NCI-H187 (cell line): ENCODE measurements around the gene FGGY.
"Not testable (repeated sequence)": the region's sequence is repeated elsewhere in the genome, so short reads cannot be mapped to it uniquely, and the experiment has no call there.

Experiments used
- DNase-seq, 2 experiments: peaks; one replicate each; lab custom pipeline; 2025; lab: John Stamatoyannopoulos, UW

FGGY gene

DNA sequence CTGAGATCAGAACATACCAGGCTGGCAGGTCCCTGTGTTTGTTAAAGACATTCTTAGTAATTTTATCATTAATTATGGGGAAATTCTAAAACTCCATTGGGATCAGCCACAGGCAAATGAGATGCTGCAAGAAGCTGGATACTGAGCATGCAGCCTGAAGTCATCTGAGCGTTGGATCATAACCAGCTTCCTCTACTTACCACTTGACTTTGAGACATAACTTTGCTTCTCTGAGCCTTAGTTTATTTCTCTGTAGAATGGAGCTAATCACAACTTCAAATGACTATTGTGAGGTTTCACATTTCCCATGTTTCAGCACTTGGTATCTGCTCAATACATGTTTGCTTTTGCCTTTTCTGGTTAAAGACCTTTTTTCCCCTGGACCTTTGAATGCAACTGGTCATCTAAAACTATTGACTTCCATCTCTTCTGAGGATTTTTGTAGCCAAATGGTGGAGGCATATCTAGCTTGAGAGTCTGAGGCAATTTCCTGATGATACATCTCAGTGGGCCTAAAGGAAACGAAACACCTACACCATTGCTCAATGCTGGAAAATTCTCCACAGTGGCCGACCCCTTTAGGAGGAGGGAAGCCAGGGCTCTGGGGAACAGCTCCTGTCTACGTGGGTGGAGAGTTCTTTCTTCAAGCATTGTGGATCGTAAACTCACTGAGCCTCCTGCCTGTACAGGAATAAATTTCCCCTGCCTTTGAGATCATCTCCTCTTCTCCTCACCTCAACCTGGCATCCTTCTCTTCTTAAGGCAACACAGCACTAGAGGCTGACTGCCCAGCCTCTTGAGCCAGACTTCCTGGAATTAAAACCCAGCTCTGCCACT is 408.8 kb downstream of the FGGY start:
- no peak for DNase-seq

DNA sequence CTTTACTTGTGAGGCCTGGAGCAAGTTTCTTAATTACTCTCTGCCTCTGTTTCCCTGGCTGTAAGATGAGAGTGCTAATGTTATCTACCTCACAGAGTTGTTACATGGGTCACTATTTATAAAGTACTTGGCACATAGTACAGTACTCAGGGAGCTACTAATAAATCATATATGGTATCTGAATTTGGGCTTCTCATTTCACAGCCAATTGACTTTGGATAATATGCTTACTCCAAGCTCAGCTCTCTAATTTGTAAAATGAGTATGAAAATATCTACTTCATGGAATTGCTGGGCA is 409.4 kb downstream of the FGGY start:
- DNase-seq: no peak

DNA sequence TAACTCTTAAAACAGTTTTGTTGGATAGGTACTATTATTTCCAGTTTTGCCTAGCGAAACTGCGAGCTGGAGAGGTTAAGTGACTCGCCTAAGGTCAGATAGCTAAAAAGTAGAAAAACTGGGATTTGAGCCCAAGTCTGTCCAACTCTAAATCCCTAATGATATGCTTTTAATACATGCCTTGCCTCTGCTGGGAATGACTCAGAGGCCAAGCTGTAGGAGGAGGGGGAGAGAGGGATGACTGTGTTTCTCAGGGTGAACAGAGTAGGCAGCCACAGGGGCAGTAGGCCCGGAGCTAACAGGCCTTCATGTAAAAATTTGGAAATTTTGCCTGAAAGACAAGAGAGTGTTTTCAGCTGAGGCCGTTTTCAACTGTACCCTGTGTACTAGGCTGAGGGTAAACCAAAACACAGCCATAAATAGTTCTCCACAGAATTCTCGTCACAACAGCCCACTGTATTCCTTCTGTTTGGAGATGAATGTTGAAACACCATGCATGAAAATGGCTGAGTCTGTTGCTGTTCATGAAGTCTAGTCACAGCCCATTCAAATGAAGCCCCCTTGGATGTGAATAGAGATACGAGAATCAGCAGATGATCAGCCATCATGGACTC is 410.4 kb downstream of the FGGY start:
- no peak for DNase-seq

DNA sequence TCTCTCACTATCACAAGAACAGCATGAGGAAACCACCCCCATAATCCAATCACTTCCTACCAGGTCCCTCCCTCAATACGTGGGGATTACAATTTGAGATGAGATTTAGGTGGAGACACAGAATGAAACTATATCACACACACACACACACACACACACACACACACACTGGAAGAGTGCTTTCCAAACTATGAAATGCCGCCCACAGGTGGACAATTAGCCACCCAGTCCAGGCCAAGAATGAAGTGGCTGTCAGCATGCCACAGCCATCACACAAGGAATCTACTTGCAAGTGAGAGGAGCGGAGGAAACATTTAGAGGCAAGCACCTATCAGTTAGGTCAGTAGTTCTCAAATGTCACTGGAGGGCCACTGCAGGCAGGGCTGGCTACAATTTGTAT is 412.4 kb downstream of the FGGY start:
- DNase-seq: no peak

DNA sequence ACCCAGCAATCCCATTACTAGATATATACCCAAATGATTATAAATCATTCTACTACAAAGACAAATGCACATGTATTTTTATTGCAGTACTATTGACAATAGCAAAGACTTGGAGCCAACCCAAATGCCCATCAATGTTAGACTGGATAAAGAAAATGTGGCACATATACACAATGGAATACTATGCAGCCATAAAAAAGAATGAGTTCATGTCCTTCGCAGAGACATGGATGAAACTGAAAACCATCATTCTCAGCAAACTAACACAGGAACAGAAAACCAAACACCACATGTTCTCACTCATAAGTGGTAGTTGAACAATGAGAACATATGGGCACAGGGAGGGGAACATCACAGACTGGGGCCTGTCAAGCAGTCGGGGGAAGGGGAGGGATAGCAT is 414.0 kb downstream of the FGGY start:
- DNase-seq: not testable (repeated sequence)

DNA sequence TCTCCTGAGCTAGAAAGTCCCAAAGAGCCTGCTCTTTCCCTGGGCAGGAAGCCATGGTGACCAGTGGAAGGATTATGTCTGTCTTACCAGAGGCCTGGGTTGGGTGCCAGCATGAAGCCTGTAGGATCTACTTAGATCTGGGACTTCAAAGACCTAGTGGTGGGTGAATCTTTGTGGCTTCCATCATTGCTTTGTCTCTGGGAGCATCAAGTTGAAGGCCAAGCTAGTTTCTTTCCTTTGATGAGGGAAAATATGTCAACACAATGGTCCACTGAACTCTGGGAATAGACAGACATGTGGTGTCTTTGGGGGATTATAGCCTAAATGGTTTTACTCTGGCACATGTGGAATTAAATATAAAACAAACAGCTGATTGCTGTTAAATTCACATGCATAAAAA is 417.3 kb downstream of the FGGY start:
- DNase-seq: no peak

DNA sequence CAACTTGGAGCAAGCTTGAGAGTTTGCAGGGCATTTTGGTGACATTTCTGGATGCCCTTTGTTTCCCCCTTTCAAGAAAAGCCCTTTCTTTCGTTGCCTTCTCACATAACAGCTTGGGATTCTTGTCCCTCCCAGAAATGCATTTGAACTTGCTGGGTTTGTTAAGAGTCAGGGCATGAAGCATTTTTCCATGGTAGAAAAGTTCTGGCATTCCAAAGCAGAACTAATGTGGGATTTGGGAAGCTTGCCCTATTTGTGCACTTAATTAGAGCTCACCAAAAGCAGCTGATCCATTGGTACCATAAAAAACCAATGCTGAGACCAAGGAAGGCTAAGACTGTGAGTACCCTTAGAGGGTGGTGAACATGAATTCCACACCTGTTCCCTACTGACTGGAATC is 418.1 kb downstream of the FGGY start:
- no peak for DNase-seq

DNA sequence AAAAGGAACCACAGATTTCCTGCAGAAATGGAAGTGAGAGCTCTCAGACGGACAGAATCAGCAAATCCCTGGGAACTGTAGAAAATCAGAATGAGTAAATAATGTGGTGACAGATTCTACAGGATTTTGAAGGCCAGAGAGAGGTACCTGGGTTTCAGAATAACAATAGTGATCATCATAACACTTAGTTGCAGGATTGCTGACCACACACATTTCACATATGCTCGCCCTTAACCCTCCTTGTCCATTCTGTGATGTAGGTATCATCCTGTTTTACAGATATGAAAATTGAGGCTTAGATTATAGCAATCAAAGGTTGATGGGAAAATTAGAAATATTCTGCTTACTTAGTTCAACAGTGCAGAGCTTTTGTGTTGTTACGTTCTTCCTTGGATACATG is 419.9 kb downstream of the FGGY start:
- no peak for DNase-seq

DNA sequence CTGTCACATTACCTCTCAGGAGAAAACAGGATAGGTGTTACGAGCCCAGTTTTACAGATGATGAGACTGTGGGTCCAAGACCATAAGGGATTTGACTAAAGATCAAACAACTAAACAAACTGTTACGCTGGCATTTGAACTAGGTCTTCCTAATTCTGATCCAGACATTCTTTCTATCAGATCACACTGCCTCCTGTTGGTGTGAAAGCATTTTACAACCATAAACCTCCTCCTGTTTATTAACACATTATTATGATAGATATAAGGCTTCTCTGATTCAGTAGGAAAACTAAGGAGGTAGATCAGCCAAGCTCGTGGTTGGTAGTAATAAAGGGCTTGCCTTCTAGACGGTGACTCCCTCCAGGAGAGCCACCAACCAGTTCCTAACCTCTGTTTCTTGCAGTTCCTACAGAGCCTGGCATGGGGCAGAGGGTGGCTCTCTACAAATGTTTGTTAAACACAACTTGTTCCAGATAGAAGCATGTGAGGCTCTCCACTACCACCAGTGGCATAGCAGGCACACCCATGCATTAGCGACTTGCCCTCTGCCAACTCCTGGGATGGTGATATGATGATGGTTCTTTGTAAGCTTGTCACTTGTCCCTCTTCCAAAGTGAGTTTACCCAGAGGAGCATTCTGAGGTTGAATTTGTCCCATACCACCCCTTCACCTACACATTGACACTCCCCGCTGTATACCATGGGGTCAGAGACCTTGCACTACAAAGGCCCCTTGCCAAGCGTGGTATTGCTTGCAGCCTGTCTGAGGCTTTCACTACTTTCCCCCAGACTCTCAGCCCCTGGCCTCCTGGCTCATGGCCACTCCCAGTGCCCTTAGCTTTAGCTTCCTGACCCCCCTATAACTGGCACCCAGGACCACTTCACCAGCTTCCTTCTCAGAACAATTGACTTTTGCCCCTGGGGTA is 421.4 kb downstream of the FGGY start:
- no peak for DNase-seq

DNA sequence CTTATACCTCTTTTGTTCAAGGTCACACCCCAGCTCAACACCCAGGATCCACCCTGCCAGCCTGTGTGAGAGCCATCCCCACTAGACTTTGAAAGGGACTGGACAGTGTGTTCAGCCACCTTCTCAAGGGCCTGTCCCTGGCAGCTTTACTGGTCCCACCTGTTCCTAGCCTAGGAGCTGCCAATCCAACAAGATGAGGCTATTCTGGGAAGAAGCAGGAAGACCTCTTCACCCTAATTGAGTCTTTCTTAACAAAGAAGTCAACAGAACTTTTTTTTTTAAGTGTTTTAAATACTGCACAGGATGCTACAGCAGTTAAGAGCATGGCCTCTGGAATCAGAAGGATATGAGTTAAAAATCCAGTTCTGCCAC is 422.1 kb downstream of the FGGY start:
- DNase-seq: no peak

DNA sequence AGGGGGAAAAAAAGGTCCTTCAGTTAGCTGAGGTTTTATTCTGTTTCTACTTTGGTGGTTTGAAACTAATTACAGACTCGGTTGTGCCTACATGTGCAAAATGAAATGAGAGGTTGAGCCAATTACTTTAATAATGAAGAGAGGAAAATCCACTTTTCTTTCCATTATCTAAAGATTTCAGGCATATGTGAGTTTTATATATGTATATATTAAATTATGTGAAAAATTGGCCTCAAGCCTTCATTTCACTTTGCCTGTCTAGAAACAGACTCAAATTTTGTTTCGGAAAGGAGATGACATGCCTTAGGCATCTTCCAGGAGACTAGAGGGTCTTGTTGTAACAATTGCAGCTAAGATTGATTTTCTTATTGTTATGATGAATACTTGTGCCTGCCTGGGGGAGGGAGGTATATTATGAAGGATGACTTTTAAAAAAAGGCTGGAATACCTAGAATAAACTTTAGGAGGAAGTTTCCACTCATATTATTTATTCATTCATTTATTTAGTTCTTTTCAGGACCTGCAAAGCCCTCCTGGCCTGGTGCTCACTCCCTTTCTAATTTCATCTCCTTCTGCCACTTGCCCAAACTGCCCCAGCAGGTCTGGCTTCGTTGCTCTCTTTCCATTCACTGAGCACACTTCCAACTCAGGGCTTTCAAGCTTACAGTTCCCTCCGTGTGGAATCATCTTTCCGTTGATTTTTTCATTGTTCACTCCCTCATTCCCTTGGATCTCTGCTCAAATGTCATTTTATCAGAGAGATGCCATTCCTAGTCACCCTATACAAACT is 423.6 kb downstream of the FGGY start:
- no peak for DNase-seq

DNA sequence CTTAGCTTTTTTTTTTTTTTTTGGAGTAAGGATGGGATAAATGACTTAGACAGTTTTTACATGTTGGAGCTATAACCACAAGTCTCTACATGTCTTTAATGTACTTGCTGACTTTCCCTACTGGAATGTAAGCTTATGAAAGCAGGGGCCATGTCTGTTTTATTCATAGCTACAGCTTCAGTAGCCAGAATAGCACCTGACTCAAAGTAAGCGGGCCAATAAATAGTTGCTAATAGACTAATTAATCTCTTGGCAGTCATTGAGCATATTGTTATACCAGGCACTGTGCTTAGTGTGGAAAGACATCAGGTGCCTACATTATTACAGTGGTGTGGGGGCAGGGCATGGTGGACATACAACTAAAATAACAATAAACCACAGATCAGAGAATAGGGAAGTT is 433.4 kb downstream of the FGGY start:
- no peak for DNase-seq

DNA sequence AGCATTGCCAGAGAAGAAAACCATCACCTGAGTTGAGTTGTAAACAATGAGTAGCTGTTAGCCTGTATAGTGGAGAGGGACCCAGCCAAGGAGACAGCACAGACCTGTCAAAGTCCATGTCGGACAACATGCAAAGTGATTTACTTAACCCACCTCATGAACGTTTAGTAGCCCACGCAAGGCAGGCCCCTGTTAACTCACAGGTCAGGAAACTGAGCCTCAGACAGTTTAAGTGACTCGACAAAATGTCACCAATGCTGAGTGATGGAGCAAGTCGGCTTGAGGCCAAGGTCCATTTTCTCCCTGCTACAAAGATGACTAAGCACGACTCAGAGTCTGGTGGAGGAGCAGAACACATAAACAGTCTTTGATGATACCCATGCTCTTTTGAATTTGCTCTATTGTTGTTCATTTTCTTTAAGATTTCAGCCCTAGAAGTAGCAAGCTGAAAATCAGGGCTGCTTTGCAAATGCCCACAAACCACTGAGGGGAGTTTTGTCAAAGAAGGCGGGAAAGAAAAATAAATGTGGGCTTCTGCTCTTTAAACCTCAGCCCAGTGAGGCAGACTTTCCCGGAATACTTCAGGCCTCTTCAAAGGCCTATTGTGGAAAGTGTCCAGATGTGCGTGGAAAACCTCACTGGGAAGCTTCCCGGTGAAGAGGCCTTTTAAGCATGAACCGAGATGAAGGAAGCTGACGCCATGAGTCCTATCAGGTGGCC is 434.0 kb downstream of the FGGY start:
- peak in 1 of 2 experiments; percentile 2 for DNase-seq

DNA sequence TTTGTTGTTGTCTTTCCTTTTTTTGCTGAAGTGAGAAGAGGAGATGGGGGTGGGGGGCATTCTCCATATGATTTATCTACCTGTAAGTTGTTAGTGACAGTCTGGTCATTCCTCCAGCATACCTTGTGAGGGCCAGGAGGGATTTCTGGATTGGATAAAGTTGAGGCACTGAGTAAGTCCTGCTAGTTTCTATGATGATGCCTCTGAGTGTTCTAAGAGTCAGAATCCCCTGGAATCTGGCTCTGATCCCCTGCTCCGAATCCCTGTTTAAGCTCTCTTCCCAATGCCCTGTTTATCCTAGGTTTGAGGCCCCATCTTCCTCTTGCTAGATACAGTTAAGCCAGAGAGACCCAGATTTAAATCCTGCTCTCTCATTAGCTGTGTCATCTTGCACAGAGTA is 434.7 kb downstream of the FGGY start:
- DNase-seq: no peak

DNA sequence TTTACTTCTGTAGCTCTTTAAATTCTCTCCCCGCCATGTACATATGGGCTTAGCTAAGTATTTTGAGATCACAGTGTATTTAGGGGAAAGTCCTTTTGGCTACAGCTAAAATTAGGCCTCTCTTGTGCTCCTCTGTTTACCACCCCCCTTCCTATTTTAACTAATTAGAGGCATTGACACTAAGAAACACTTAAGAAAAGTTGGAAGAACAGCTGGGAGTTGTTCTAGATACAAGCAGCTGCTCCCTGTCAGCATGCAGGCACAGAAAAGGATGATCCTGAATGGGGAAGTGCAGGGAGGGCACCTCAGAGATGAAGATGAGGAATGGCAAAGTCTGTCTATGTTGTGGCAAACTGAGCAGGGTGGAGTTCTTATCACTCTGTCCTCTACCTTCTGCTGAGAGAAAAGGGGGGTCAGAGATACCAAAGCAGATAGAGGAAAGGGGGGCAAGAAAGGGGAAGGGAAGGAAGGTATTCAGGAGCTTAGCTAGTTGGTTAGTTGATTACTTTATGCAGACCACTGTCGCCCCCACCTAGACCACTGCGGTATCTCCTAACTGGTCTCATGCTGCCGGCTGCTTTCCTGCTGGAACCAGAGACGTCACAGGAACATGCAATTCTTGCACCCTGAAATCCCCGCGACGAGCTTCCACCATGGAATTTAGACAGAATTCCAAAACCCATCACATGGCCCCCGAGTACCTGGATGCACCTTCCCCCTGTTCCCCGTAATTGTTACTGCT is 435.5 kb downstream of the FGGY start:
- no peak for DNase-seq

DNA sequence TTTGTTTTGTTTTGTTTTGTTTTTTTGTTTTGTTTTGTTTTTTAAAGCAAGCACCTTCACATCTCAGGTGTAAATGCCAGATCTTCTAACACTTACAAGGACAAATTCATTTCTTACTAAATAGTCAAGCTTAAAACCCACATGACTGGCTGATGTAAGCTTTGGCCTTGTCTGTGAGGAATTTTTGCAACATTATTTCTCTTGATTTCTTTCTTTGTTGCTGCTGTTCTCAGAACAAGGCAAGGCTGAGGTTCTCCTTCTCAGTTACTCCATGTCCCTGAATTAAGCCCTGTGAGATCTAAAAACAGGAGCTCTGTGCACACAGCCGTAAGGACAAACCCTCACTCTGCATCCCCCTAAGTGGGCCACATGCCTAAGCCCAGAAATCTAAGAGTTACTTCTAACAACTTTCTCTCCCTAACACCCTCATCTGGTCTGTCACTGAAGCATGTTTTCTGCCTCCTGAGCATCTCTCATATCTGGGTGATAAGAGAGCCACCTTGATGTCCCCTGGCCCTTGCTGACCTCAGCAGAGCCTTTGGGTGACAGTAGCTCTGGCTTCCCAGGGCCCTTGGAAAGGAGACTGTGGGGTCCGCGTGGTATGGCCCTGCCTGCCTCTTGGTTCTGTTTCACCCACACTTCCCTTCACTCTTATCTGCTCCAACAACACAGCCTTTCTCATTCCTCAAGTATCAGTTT is 436.7 kb downstream of the FGGY start:
- no peak for DNase-seq

DNA sequence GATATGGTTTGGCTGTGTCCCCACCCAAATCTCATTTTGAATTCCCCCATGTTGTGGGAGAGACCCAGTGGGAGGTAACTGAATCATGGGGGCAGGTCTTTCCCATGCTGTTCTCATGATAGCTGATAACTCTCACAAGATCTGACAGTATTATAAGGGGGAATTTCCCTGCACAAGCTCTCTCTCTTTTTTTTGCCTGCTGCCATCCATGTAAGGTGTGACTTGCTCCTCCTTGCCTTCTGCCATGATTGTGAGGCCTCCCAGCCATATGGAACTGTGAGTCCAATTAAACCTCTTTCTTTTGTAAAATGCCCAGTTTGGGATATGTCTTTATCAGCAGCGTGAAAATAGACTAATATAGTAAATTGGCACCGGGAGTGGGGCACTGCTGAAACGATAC is 439.0 kb downstream of the FGGY start:
- DNase-seq: not testable (repeated sequence)

DNA sequence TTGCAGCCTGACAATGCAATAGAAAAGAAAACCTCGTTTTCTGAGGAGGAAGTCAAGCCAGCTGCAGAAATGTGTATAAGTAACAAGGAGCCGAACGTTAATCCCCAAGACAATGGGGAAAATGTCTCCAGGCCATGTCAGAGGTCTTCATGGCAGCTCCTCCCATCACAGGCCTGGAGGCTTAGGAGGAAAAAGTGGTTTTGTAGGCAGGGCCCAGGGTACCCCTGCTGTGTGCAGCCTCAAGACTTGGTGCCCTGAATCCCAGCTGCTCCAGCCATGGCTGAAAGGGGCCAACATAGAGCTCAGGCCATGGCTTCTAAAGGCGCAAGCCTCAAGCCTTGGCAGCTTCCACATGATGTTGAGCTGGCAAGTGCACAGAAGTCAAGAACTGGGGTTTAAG is 439.9 kb downstream of the FGGY start:
- no peak for DNase-seq

DNA sequence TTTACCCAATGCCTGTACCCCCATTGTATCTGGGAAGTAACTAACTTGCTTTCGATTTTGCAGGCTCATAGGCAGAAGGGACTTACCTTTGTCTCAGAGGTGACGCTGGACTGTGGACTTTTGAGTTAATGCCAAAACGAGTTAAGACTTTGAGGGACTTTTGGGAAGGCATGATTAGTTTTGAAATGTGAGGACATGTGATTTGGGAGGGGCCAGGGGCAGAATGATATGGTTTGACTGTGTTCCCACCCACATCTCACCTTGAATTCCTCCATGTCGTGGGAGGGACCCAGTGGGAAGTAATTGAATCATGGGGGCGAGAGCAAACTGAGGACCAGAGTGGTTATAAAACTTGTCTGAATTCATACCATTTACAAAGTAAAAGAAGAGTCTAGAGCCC is 440.7 kb downstream of the FGGY start:
- no peak for DNase-seq

DNA sequence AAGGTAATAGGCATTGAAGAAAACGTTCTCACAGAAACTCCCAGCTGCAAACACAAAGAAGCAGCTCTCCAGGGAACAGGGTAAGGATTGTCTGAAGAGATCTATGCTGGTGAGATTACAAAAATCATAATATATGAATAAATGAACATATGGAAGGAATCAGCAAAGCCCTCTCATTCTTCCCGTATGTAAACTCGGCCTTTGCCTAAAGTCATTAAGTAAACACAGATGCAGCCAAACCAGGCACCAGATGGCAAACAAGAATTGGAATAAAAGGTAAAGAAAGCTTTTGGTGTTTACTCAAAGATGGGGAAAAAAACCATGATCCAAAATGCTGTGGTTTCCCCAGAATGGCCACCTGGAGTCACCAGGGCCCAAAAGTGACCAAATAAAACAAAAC is 441.3 kb downstream of the FGGY start:
- DNase-seq: no peak
